ENCODE measurements around the gene MTA1.

The MTA1 gene

GRCh38 chr14:105419195-105420091, at the start of gene MTA1:
TSS of gene MTA1 (plus strand) at chr14:105419827. CDS start at chr14:105420036, 209 bp downstream.
- DNase-seq (ENCODE audit: low read depth in 1 of 2, low spot score in 1 of 2) = peak; percentile 26 to 50

- DNase-seq (ENCODE audit: low read depth in 1 of 2, low spot score in 1 of 2) = no peak
These were observed 45.2 kb upstream of the MTA1 start for GRCh38 chr14:105374389-105374788.

- no peak for DNase-seq (ENCODE audit: low read depth in 1 of 2, low spot score in 1 of 2)
These were observed 44.0 kb upstream of the MTA1 start for GRCh38 chr14:105375635-105376057.

GRCh38 chr14:105376521-105377440, 42.8 kb upstream of the MTA1 start:
- DNase-seq (ENCODE audit: low read depth in 1 of 2, low spot score in 1 of 2) = no peak

GRCh38 chr14:105377555-105378182, 42.0 kb upstream of the MTA1 start:
- DNase-seq (ENCODE audit: low read depth in 1 of 2, low spot score in 1 of 2) = no peak

- DNase-seq (ENCODE audit: low read depth in 1 of 2, low spot score in 1 of 2) = no peak
These were observed 41.4 kb upstream of the MTA1 start for GRCh38 chr14:105378199-105378598.

GRCh38 chr14:105378873-105379685, 40.5 kb upstream of the MTA1 start:
- DNase-seq (ENCODE audit: low read depth in 1 of 2, low spot score in 1 of 2) = no peak

GRCh38 chr14:105379946-105380345, 39.7 kb upstream of the MTA1 start:
- DNase-seq (ENCODE audit: low read depth in 1 of 2, low spot score in 1 of 2) = no peak

GRCh38 chr14:105380756-105381155, 38.9 kb upstream of the MTA1 start:
- no peak for DNase-seq (ENCODE audit: low read depth in 1 of 2, low spot score in 1 of 2)

GRCh38 chr14:105381446-105382342, 37.9 kb upstream of the MTA1 start:
- DNase-seq (ENCODE audit: low read depth in 1 of 2, low spot score in 1 of 2) = no peak

- DNase-seq (ENCODE audit: low read depth in 1 of 2, low spot score in 1 of 2) = no peak
These were observed 37.1 kb upstream of the MTA1 start for GRCh38 chr14:105382343-105383082.

GRCh38 chr14:105383083-105383730, 36.4 kb upstream of the MTA1 start:
- DNase-seq (ENCODE audit: low read depth in 1 of 2, low spot score in 1 of 2) = no peak

- no peak for DNase-seq (ENCODE audit: low read depth in 1 of 2, low spot score in 1 of 2)
These were observed 35.5 kb upstream of the MTA1 start for GRCh38 chr14:105384041-105384557.

GRCh38 chr14:105384605-105385321, 34.9 kb upstream of the MTA1 start:
- DNase-seq (ENCODE audit: low read depth in 1 of 2, low spot score in 1 of 2) = no peak

- DNase-seq (ENCODE audit: low read depth in 1 of 2, low spot score in 1 of 2) = no peak
These were observed 34.3 kb upstream of the MTA1 start for GRCh38 chr14:105385322-105385637.

GRCh38 chr14:105385698-105386365, 33.8 kb upstream of the MTA1 start:
- no peak for DNase-seq (ENCODE audit: low read depth in 1 of 2, low spot score in 1 of 2)
